AG10803 (cell line): Measurements from ENCODE around the gene LKAAEAR1.

ENCODE experiments used
- DNase-seq: peaks from one replicate; pipeline ENCODE4 v3.0.0; 2010; ENCODE audit warnings: low read depth
- H3K4me3 ChIP-seq: 2 replicates; pipeline ENCODE4 v1.5.1; 2011; ENCODE audit warnings: mild to moderate bottlenecking, low read length, control low read depth
- TF ChIP-seq, protein P1 (sequence below): conservative IDR thresholded peaks from 2 replicates; pipeline ENCODE4 v1.5.1; 2011; ENCODE audit warnings: mild to moderate bottlenecking, low read length, control low read depth, inconsistent platforms

The LKAAEAR1 gene

DNA sequence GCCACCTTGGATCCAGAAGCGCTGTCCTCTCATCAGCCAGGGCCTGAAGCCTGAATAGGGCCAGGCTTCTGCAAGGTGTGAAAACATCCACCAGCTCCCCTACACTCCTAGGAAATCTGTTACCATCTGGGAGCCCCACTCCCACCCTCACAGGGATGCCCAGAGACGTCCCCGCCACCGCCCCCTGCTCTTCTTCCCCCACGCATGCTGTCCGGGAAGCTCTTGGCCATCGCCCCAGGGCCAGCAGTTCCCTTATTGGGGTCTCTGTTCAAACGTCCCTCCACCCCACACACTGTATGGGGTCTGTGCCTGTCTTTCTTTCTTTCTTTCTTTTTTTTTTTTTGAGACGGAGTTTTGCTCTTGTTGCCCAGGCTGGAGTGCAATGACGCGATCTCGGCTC lies 8.6 kb downstream of the LKAAEAR1 start:
- TF ChIP-seq, protein P1, sequence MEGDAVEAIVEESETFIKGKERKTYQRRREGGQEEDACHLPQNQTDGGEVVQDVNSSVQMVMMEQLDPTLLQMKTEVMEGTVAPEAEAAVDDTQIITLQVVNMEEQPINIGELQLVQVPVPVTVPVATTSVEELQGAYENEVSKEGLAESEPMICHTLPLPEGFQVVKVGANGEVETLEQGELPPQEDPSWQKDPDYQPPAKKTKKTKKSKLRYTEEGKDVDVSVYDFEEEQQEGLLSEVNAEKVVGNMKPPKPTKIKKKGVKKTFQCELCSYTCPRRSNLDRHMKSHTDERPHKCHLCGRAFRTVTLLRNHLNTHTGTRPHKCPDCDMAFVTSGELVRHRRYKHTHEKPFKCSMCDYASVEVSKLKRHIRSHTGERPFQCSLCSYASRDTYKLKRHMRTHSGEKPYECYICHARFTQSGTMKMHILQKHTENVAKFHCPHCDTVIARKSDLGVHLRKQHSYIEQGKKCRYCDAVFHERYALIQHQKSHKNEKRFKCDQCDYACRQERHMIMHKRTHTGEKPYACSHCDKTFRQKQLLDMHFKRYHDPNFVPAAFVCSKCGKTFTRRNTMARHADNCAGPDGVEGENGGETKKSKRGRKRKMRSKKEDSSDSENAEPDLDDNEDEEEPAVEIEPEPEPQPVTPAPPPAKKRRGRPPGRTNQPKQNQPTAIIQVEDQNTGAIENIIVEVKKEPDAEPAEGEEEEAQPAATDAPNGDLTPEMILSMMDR, result no peak
- H3K4me3 ChIP-seq, result no peak overlapping the region
- DNase-seq, result no peak

DNA sequence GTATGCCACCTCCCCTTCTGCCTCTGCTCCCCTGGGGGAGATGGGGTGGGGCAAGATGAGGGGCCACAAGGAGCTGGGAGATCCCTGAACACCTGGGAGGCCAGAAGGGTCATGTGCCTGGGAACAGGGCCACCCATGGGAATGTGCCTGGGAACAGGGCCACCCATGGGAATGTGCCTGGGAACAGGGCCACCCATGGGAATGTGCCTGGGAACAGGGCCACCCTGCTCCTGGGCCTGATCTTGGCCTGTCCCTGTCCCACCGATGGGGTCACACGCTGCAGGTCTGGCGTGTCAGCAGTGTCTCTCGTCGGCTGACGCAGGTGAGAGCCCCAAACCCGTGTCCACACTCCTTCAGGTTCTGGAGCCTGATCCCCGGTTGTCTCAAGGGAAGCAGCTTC lies 9.2 kb downstream of the LKAAEAR1 start:
- H3K4me3 ChIP-seq, result no peak overlapping the region
- no peak for DNase-seq
- TF ChIP-seq, protein P1, result no peak

DNA sequence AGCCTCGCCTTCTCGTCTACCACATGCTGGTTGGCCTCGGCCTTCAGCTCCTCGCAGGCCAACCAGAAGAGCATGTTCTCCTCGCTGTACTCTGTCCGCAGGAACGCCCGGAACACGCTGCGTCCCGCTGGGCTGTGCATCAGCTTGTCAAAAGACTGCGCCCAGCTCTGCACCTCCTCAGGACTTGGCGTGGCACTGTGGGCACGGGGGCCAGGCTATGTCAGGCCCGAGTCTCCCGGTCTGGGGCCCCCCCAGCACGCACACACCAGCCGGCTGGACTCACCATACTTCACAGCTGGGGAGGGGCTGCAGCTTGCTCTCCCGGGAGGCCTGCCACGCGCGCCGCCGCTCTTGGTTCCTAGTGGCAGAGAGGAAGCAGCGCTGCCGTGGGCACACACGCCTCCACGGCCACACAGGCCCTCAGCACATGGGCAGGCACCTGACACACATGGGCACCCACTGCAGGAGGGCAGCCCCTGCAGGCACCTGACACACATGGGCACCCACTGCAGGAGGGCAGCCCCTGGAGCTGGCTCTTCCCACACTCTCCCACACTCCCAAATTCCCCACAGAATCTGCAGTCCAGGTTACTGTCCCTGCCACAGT lies 9.9 kb downstream of the LKAAEAR1 start:
- TF ChIP-seq, protein P1, result no peak
- no peak overlapping the region for H3K4me3 ChIP-seq
- DNase-seq, result no peak

DNA sequence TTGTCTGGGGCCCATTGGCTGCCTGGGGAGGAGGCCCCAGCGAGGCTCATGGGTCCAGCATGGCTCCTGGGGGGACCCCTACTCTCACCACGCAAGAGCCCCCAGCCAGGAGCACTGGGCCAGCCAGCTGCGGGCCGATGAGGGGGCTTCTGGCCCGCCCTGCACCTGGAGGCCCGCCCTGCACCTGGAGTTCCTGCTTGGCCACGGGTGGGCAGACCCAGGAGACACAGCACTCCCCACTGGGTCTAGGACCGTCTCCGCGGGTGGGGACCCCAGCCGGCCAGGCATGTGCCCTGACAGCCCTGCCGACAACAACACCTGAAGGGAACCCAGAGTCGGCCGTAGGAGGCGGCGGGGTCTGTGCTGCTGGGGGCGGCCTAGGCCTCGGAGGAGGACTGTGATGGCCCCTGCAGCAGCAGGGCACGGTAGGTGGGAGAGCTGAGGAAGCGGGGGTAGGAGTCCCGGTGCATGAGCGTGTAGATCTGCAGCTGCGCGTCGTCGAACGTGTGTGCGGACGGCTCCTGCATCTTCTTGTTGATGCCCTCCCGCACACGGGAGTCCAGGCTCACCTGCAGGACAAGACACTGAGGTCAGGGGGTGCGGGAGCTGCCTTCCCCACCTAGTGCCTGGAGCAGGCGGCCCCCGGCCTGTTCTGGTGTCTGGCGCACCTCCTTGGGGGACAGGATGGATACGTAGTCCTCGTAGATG lies 10.6 kb downstream of the LKAAEAR1 start:
- TF ChIP-seq, protein P1, result no peak
- no peak for DNase-seq
- H3K4me3 ChIP-seq, result no peak overlapping the region

DNA sequence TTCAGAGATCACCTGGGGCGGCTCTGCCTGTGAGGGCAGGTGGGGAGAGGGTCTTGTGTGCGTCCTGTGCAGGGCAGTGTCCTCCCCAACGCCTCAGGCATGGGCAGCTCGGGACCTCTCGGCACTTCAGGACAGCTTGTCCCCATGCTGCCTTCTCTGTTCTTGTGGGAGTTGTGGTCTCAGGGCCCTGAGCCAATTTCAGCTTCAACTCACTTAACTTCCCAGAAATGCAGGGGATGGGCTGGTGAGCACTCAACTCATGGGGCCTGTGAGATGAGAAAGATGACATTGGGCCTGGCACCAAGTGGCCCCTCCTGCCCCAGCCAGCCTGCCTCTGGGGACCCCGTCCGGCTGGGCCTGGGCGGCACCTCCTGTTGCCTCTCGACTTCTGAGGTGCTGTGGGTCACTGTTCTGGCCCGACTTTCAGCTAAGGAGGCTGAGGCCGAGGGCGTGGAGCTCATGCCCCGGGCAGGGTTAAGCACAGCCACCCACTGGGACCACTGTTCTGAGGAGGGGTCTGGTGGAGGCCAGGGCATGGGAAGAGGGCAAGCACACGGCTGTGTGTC lies 11.6 kb downstream of the LKAAEAR1 start:
- no peak for DNase-seq
- H3K4me3 ChIP-seq, result no peak overlapping the region
- TF ChIP-seq, protein P1, result no peak

DNA sequence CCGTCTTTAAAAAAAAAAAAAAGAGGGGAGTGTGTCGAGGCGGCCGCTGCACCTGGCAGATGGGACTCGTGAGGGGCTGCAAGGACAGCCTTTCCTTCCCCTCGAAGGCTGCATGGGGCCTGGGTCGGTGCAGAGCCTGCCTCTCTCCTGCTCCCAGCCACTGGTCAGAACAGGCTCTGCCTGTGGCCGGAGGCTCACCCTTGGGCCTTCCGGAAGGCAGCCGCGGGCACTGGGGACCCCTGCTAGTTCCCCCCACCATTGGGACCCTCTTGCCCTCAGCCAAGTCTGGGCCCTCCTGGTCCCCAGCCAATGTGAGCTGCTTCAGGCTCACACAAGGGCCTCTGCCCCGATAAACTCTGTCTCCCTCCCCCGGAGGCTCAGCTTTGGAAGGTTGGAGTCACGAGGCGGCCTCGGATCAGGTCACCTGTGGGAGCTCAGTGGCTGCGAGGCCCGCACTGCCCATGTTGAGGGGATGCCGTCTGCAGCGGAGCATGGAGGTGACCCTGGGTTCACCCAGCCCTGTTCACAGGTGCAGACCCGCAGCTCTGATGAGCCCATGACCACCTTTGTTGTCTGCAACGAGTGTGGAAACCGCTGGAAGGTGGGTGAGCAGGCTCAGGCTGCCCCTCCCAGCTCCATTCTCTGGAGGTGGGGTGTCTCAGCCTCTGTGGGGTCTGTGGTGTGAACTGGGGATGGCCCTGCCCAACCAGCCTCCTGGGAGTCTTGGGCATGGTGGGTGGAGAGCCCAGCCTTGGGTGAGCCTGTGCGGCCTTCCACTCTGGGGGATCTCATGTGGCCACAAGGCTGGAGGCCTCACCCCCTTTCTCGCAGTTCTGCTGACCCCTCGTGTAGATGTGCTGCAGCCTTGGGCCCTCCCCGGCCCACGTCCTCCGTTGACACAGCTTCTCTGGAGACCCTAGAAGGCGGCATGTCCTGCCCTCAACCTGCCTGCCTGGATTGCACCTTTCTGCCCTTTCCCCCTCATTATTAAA lies 12.6 kb downstream of the LKAAEAR1 start:
- TF ChIP-seq, protein P1, result no peak
- no peak for DNase-seq
- no peak overlapping the region for H3K4me3 ChIP-seq
